Neural crest cell (in vitro differentiated cells): ENCODE results near the gene PTPRF. TPM values are rescaled to one million over a fixed set of nuclear protein-coding genes. Genes with fewer than 3 reads are reported as not detected.

Source experiments
- DNase-seq: peaks from one replicate; pipeline ENCODE4 v3.0.0; 2021; ENCODE audit warnings: low read depth, mixed read lengths, low spot score
- H3K27ac Mint-ChIP-seq: one replicate; pipeline ENCODE4 v1.8.0; 2021; ENCODE audit warnings: mild to moderate bottlenecking, mixed read lengths; ENCODE audit not compliant: unreplicated experiment
- H3K27me3 Mint-ChIP-seq: 2 replicates; pipeline ENCODE4 v1.8.0; 2021; ENCODE audit warnings: low read depth, mild to moderate bottlenecking, mixed read lengths
- H3K36me3 Mint-ChIP-seq: 2 replicates; pipeline ENCODE4 v1.8.0; 2021; ENCODE audit warnings: low read depth, mild to moderate bottlenecking, mixed read lengths
- H3K4me1 Mint-ChIP-seq: 2 replicates; pipeline ENCODE4 v1.8.0; 2021; ENCODE audit warnings: mixed read lengths
- H3K4me3 Mint-ChIP-seq: one replicate; pipeline ENCODE4 v1.8.0; 2021; ENCODE audit warnings: mild to moderate bottlenecking, mixed read lengths
- H3K9me3 Mint-ChIP-seq: 2 replicates; pipeline ENCODE4 v1.8.0; 2021; ENCODE audit warnings: mixed read lengths
- CTCF ChIP-seq: fragments of 200-600 bp; sonication (generic); conservative IDR thresholded peaks from 2 replicates; pipeline ENCODE4 v1.5.0; 2021; ENCODE audit warnings: antibody characterized with exemption, mild to moderate bottlenecking
- total RNA-seq: library from RNA; stranded (reverse); gene quantifications from 2 replicates; pipeline ENCODE4 v1.2.1, GENCODE V29; 2021

The PTPRF gene
- total RNA-seq, 1 donor from 2014 or later: 125 TPM

- Mint-ChIP-seq H3K9me3 (no peaks in the 10 kb centered on the region), H3K27ac (no peak overlapping the region), H3K36me3 (no peaks in the 10 kb centered on the region), H3K27me3 (no peaks in the 10 kb centered on the region), H3K4me3 (no peak overlapping the region), H3K4me1 (no peaks in the 10 kb centered on the region)
- no peak for TF ChIP-seq CTCF
- DNase-seq: no peak
Observed at GRCh38 chr1:43585557-43585956, 54.9 kb downstream of the PTPRF start.

- H3K36me3 Mint-ChIP-seq: no peaks in the 10 kb centered on the region
- no peak for DNase-seq
- H3K4me3 Mint-ChIP-seq: no peak overlapping the region
- no peaks in the 10 kb centered on the region for H3K9me3 Mint-ChIP-seq
- H3K27me3 Mint-ChIP-seq: no peaks in the 10 kb centered on the region
- no peak for TF ChIP-seq CTCF
- no peak overlapping the region for H3K27ac Mint-ChIP-seq
- no peaks in the 10 kb centered on the region for H3K4me1 Mint-ChIP-seq
Observed at GRCh38 chr1:43586136-43586731, 55.6 kb downstream of the PTPRF start.

DNA sequence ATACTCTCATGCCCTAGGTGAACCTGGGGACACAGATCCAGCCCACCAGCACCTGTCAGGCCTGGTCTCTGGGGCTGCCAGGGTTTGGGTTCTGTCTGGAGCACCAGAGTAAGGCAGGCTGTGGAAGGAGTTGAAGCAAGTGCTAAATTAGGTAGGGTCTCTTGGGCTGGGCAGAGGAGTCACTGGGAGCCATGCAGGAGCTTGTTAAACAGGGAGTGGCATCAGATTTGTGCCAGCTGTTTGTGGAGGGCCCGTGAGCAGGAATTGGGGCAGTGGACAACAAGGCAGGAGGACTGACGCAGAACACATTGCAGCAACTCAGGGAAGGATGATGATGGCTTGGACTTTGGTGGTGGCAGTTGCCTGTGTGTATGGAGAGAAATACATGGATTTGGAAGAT is 56.3 kb downstream of the PTPRF start:
- no peaks in the 10 kb centered on the region for H3K27me3 Mint-ChIP-seq
- TF ChIP-seq CTCF: no peak
- no peaks in the 10 kb centered on the region for H3K36me3 Mint-ChIP-seq
- no peak for DNase-seq
- no peaks in the 10 kb centered on the region for H3K4me1 Mint-ChIP-seq
- H3K4me3 Mint-ChIP-seq: no peak overlapping the region
- H3K9me3 Mint-ChIP-seq: no peaks in the 10 kb centered on the region
- H3K27ac Mint-ChIP-seq: no peak overlapping the region

DNA sequence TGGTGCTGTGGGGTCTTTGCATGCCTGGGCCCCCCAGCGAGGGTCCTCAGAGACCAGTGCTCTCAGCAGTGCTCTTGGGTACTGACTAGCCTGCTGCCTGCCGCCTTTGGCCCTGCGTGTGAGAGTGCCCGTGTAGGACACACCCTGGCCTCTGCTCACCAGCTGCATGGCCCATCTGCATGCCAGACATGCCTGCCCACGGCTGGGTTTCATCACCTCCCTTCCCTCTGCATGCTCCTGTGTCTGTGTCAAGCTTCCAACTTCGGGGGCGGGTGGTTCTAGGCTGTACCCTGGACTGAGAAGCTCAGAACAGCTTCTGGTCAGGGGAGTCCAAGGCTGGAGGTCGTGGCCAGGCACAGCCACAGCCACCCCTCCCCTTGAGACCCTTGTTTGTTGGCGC is 56.9 kb downstream of the PTPRF start:
- Mint-ChIP-seq H3K4me1 (no peaks in the 10 kb centered on the region), H3K9me3 (no peaks in the 10 kb centered on the region), H3K27me3 (no peaks in the 10 kb centered on the region), H3K27ac (no peak overlapping the region), H3K4me3 (no peak overlapping the region), H3K36me3 (no peaks in the 10 kb centered on the region)
- no peak for TF ChIP-seq CTCF
- DNase-seq: no peak

GRCh38 chr1:43588592-43588991 is 57.9 kb downstream of the PTPRF start:
- DNase-seq: no peak
- no peaks in the 10 kb centered on the region for H3K4me1 Mint-ChIP-seq
- no peaks in the 10 kb centered on the region for H3K27me3 Mint-ChIP-seq
- no peaks in the 10 kb centered on the region for H3K9me3 Mint-ChIP-seq
- no peak overlapping the region for H3K27ac Mint-ChIP-seq
- no peak overlapping the region for H3K4me3 Mint-ChIP-seq
- H3K36me3 Mint-ChIP-seq: no peaks in the 10 kb centered on the region
- no peak for TF ChIP-seq CTCF
